ENCODE measurements around the gene GARS1. TPM values are rescaled to one million over a fixed set of nuclear protein-coding genes. Genes with fewer than 3 reads are reported as not detected.

GARS1 gene
- total RNA-seq, 1 experiment from 2014 or later = 95.4 TPM

GRCh38 chr7:30671793-30672465, 77.3 kb downstream of the GARS1 start:
- no peak overlapping the region for H3K9ac ChIP-seq (ENCODE audit: low read length)
- no TSS peak for BruUV-seq (replicated peaks)
- peak; percentile 71 for DNase-seq

GRCh38 chr7:30674420-30674819, 79.7 kb downstream of the GARS1 start:
- Histone ChIP-seq H2AFZ (ENCODE audit: low read length) (no peak overlapping the region), H3K36me3 (ENCODE audit: low read depth, low read length) (no peaks in the 10 kb centered on the region), H3K9ac (ENCODE audit: low read length) (no peak overlapping the region), H4K20me1 (ENCODE audit: low read length) (no peaks in the 10 kb centered on the region), H3F3A (ENCODE audit: low read length, unreplicated experiment) (no peaks in the 10 kb centered on the region), H3K4me2 (ENCODE audit: low read length) (no peak overlapping the region), H3K4me3 (ENCODE audit: low read length) (no peak overlapping the region), H3K79me2 (ENCODE audit: low read length) (no peaks in the 10 kb centered on the region), H3K27ac (ENCODE audit: low read length) (no peak overlapping the region), H3K27me3 (ENCODE audit: low read length) (peaks cover 22% of the 10 kb centered on the region), H3K9me3 (ENCODE audit: low read length) (no peaks in the 10 kb centered on the region), H3K9me2 (replicated peaks; ENCODE audit: low read length) (no peaks in the 10 kb centered on the region), H3K4me1 (ENCODE audit: insufficient read depth, low read length) (no peaks in the 10 kb centered on the region)
- ChIA-PET POLR2A (ENCODE audit: unreplicated experiment) (no interaction called here), CTCF (no interaction called here)
- TF ChIP-seq, protein P1, sequence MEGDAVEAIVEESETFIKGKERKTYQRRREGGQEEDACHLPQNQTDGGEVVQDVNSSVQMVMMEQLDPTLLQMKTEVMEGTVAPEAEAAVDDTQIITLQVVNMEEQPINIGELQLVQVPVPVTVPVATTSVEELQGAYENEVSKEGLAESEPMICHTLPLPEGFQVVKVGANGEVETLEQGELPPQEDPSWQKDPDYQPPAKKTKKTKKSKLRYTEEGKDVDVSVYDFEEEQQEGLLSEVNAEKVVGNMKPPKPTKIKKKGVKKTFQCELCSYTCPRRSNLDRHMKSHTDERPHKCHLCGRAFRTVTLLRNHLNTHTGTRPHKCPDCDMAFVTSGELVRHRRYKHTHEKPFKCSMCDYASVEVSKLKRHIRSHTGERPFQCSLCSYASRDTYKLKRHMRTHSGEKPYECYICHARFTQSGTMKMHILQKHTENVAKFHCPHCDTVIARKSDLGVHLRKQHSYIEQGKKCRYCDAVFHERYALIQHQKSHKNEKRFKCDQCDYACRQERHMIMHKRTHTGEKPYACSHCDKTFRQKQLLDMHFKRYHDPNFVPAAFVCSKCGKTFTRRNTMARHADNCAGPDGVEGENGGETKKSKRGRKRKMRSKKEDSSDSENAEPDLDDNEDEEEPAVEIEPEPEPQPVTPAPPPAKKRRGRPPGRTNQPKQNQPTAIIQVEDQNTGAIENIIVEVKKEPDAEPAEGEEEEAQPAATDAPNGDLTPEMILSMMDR (conservative IDR thresholded peaks at IDR 0.05; ENCODE audit: low read depth, low read length) = no peak
- no peak for TF ChIP-seq EZH2 (IDR thresholded peaks at IDR 0.05; ENCODE audit: low read length, unreplicated experiment)
- TF ChIP-seq EZH2phosphoT487 (IDR thresholded peaks at IDR 0.05; ENCODE audit: borderline replicate concordance, low read length) = no peak
- no TSS peak for BruUV-seq (replicated peaks)
- DNase-seq (no peak), ATAC-seq (no peak)
- intact Hi-C loops (cut with micrococcal nuclease) = no loop called here

More at GRCh38 chr7:30671793-30672465, 77.3 kb downstream of the GARS1 start:
- no peaks in the 10 kb centered on the region for H3K9me2 ChIP-seq (replicated peaks; ENCODE audit: low read length)
- no peak overlapping the region for H3K4me2 ChIP-seq (ENCODE audit: low read length)
- H3K4me1 ChIP-seq (ENCODE audit: insufficient read depth, low read length) = no peaks in the 10 kb centered on the region
- ChIA-PET CTCF (no interaction called here), POLR2A (ENCODE audit: unreplicated experiment) (no interaction called here)
- H4K20me1 ChIP-seq (ENCODE audit: low read length) = no peaks in the 10 kb centered on the region
- H3K36me3 ChIP-seq (ENCODE audit: low read depth, low read length) = no peaks in the 10 kb centered on the region
- no peak overlapping the region for H3K27ac ChIP-seq (ENCODE audit: low read length)
- H2AFZ ChIP-seq (ENCODE audit: low read length) = no peak overlapping the region
- H3K79me2 ChIP-seq (ENCODE audit: low read length) = no peaks in the 10 kb centered on the region
- H3F3A ChIP-seq (ENCODE audit: low read length, unreplicated experiment) = no peaks in the 10 kb centered on the region
- intact Hi-C loops (cut with micrococcal nuclease) = no loop called here
- no peaks in the 10 kb centered on the region for H3K9me3 ChIP-seq (ENCODE audit: low read length)
- TF ChIP-seq EZH2 (IDR thresholded peaks at IDR 0.05; ENCODE audit: low read length, unreplicated experiment) (no peak), EZH2phosphoT487 (IDR thresholded peaks at IDR 0.05; ENCODE audit: borderline replicate concordance, low read length) (no peak)
- TF ChIP-seq, protein P1 (conservative IDR thresholded peaks at IDR 0.05; ENCODE audit: low read depth, low read length) = no peak
- H3K27me3 ChIP-seq (ENCODE audit: low read length) = peaks cover 18% of the 10 kb centered on the region
- ATAC-seq = peak; percentile 50; the same call in 1 of the 2 replicates
- H3K4me3 ChIP-seq (ENCODE audit: low read length) = no peak overlapping the region

DNA sequence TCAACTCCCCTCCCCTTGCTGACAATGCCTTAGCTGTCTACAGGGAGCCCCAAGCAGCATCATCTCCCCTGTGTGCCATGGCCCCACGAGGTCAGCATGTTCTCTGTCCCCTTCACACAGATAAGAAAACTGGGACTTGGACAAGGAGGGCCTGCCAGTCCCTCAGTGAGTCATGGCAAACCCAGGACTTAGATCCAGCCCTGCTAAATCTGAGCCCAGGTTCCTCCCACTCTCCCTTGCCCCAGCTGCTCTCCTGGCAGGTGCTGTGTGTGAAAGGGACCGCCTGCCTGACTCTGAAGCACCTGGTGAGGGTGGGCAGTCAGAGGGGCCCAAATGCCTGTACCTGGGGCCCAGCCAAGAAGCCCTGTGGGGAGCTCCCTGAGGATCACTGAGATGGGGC, 80.2 kb downstream of the GARS1 start:
- ChIA-PET CTCF (no interaction called here), POLR2A (ENCODE audit: unreplicated experiment) (no interaction called here)
- Histone ChIP-seq H3K36me3 (ENCODE audit: low read depth, low read length) (no peaks in the 10 kb centered on the region), H3K9ac (ENCODE audit: low read length) (no peak overlapping the region), H2AFZ (ENCODE audit: low read length) (no peak overlapping the region), H3K79me2 (ENCODE audit: low read length) (no peaks in the 10 kb centered on the region), H4K20me1 (ENCODE audit: low read length) (no peaks in the 10 kb centered on the region), H3K27me3 (ENCODE audit: low read length) (peaks cover 26% of the 10 kb centered on the region), H3K4me2 (ENCODE audit: low read length) (no peak overlapping the region), H3K9me3 (ENCODE audit: low read length) (no peaks in the 10 kb centered on the region), H3K4me1 (ENCODE audit: insufficient read depth, low read length) (no peaks in the 10 kb centered on the region), H3K9me2 (replicated peaks; ENCODE audit: low read length) (no peaks in the 10 kb centered on the region), H3F3A (ENCODE audit: low read length, unreplicated experiment) (no peaks in the 10 kb centered on the region), H3K4me3 (ENCODE audit: low read length) (no peak overlapping the region), H3K27ac (ENCODE audit: low read length) (no peak overlapping the region)
- no peak for TF ChIP-seq EZH2 (IDR thresholded peaks at IDR 0.05; ENCODE audit: low read length, unreplicated experiment)
- TF ChIP-seq, protein P1 (conservative IDR thresholded peaks at IDR 0.05; ENCODE audit: low read depth, low read length) = no peak
- no peak for TF ChIP-seq EZH2phosphoT487 (IDR thresholded peaks at IDR 0.05; ENCODE audit: borderline replicate concordance, low read length)
- intact Hi-C loops (cut with micrococcal nuclease) = no loop called here
- DNase-seq (no peak), ATAC-seq (no peak)
- BruUV-seq (replicated peaks) = no TSS peak
